ENCODE results near the gene IKZF1.

Gene IKZF1

GRCh38 chr7:50352751-50353150 is 48.2 kb downstream of the IKZF1 start:
- WGBS (ENCODE audit: insufficient coverage), result no CpG with 5 or more reads among the region's 1 CpG
- CTCF ChIA-PET, result interaction anchor here (0.8 to 5.5 kb wide), 9 partner anchors 9 to 151 kb away, joined by 3 to 25 read pairs (median 3); no protein-coding TSS in a partner anchor
- DNase-seq, result no peak
- peak overlapping the region in 1 of 2 experiments; percentile 31 for H3K27ac ChIP-seq (ENCODE audit: insufficient read depth in 1 of 2, low read depth in 1 of 2, low read length in 2 of 2, poor library complexity in 1 of 2, severe bottlenecking in 2 of 2)
- POLR2A ChIA-PET, result interaction anchor here (1.2 kb wide), 1 partner anchor 9 kb away, joined by 3 read pairs; no protein-coding TSS in a partner anchor
- H3K36me3 ChIP-seq (ENCODE audit: control insufficient read depth in 4 of 4, insufficient read depth in 4 of 4, low read length in 3 of 4), result peaks cover 15 to 66% (median 20%) of the 10 kb centered on the region in 4 experiments
- H3K4me3 ChIP-seq (ENCODE audit: control insufficient read depth in 1 of 7, extremely low read depth in 1 of 7, insufficient read depth in 4 of 7, low read depth in 2 of 7, low read length in 6 of 7), result no peak overlapping the region
- no peaks in the 10 kb centered on the region for H3K9me3 ChIP-seq (ENCODE audit: control extremely low read depth in 1 of 5, control insufficient read depth in 4 of 5, insufficient read depth in 2 of 5, low read depth in 1 of 5, low read length in 4 of 5)
- H3K4me1 ChIP-seq (ENCODE audit: control extremely low read depth in 1 of 4, control insufficient read depth in 4 of 4, insufficient read depth in 4 of 4, low read length in 3 of 4), result peaks cover 21 to 90% (median 80%) of the 10 kb centered on the region in 4 experiments
- H3K27me3 ChIP-seq (replicated peaks in 2 of 5; ENCODE audit: control insufficient read depth in 4 of 5, insufficient read depth in 5 of 5, low read length in 4 of 5), result no peaks in the 10 kb centered on the region

GRCh38 chr7:50353201-50353600 is 48.7 kb downstream of the IKZF1 start:
- CTCF ChIA-PET, result interaction anchor here (0.8 to 5.5 kb wide), 9 partner anchors 9 to 151 kb away, joined by 3 to 25 read pairs (median 3); no protein-coding TSS in a partner anchor
- no peak for DNase-seq
- Histone ChIP-seq H3K9me3 (ENCODE audit: control extremely low read depth in 1 of 5, control insufficient read depth in 4 of 5, insufficient read depth in 2 of 5, low read depth in 1 of 5, low read length in 4 of 5) (no peaks in the 10 kb centered on the region), H3K27me3 (replicated peaks in 2 of 5; ENCODE audit: control insufficient read depth in 4 of 5, insufficient read depth in 5 of 5, low read length in 4 of 5) (no peaks in the 10 kb centered on the region), H3K27ac (ENCODE audit: insufficient read depth in 1 of 2, low read depth in 1 of 2, low read length in 2 of 2, poor library complexity in 1 of 2, severe bottlenecking in 2 of 2) (peak overlapping the region; percentile 17 to 31), H3K36me3 (ENCODE audit: control insufficient read depth in 4 of 4, insufficient read depth in 4 of 4, low read length in 3 of 4) (peaks cover 14 to 64% (median 18%) of the 10 kb centered on the region in 4 experiments), H3K4me3 (ENCODE audit: control insufficient read depth in 1 of 7, extremely low read depth in 1 of 7, insufficient read depth in 4 of 7, low read depth in 2 of 7, low read length in 6 of 7) (no peak overlapping the region), H3K4me1 (ENCODE audit: control extremely low read depth in 1 of 4, control insufficient read depth in 4 of 4, insufficient read depth in 4 of 4, low read length in 3 of 4) (peaks cover 21 to 94% (median 84%) of the 10 kb centered on the region in 4 experiments)
- POLR2A ChIA-PET, result no interaction called here
- 89% methylated on average over 1 of the region's 2 CpGs for WGBS (ENCODE audit: insufficient coverage)

GRCh38 chr7:50353894-50354595 is 49.5 kb downstream of the IKZF1 start:
- H3K9me3 ChIP-seq (ENCODE audit: control extremely low read depth in 1 of 5, control insufficient read depth in 4 of 5, insufficient read depth in 2 of 5, low read depth in 1 of 5, low read length in 4 of 5), result no peaks in the 10 kb centered on the region
- ChIA-PET POLR2A (no interaction called here), CTCF (interaction anchor here (0.9 to 5.5 kb wide), 6 partner anchors 8 to 63 kb away, joined by 3 to 25 read pairs (median 4); no protein-coding TSS in a partner anchor)
- DNase-seq, result no peak
- peaks cover 26 to 98% (median 92%) of the 10 kb centered on the region in 4 experiments for H3K4me1 ChIP-seq (ENCODE audit: control extremely low read depth in 1 of 4, control insufficient read depth in 4 of 4, insufficient read depth in 4 of 4, low read length in 3 of 4)
- 98% methylated on average over 8 of the region's 9 CpGs for WGBS (ENCODE audit: insufficient coverage)
- no peaks in the 10 kb centered on the region for H3K27me3 ChIP-seq (replicated peaks in 2 of 5; ENCODE audit: control insufficient read depth in 4 of 5, insufficient read depth in 5 of 5, low read length in 4 of 5)
- peak overlapping the region in 1 of 2 experiments; percentile 85 for H3K27ac ChIP-seq (ENCODE audit: insufficient read depth in 1 of 2, low read depth in 1 of 2, low read length in 2 of 2, poor library complexity in 1 of 2, severe bottlenecking in 2 of 2)
- H3K4me3 ChIP-seq (ENCODE audit: control insufficient read depth in 1 of 7, extremely low read depth in 1 of 7, insufficient read depth in 4 of 7, low read depth in 2 of 7, low read length in 6 of 7), result no peak overlapping the region
- peaks cover 9 to 56% (median 12%) of the 10 kb centered on the region in 4 experiments for H3K36me3 ChIP-seq (ENCODE audit: control insufficient read depth in 4 of 4, insufficient read depth in 4 of 4, low read length in 3 of 4)

GRCh38 chr7:50355817-50356178 is 51.3 kb downstream of the IKZF1 start:
- H3K4me3 ChIP-seq (ENCODE audit: control insufficient read depth in 1 of 7, extremely low read depth in 1 of 7, insufficient read depth in 4 of 7, low read depth in 2 of 7, low read length in 6 of 7), result peak overlapping the region in 4 of 7 experiments; percentile 7 to 47 (median 20)
- 3% methylated on average over 5 of the region's 9 CpGs for WGBS (ENCODE audit: insufficient coverage)
- H3K4me1 ChIP-seq (ENCODE audit: control extremely low read depth in 1 of 4, control insufficient read depth in 4 of 4, insufficient read depth in 4 of 4, low read length in 3 of 4), result peaks cover 31 to 99% (median 94%) of the 10 kb centered on the region in 4 experiments
- CTCF ChIA-PET, result interaction anchor here (0.9 to 5.5 kb wide), 14 partner anchors 9 to 141 kb away, joined by 3 to 31 read pairs (median 4); no protein-coding TSS in a partner anchor
- POLR2A ChIA-PET, result interaction anchor here (0.7 to 1.1 kb wide), 2 partner anchors 13 to 35 kb away, joined by 3 to 6 read pairs; no protein-coding TSS in a partner anchor
- peak overlapping the region; percentile 81 to 85 for H3K27ac ChIP-seq (ENCODE audit: insufficient read depth in 1 of 2, low read depth in 1 of 2, low read length in 2 of 2, poor library complexity in 1 of 2, severe bottlenecking in 2 of 2)
- no peaks in the 10 kb centered on the region for H3K9me3 ChIP-seq (ENCODE audit: control extremely low read depth in 1 of 5, control insufficient read depth in 4 of 5, insufficient read depth in 2 of 5, low read depth in 1 of 5, low read length in 4 of 5)
- peaks cover 9 to 67% (median 18%) of the 10 kb centered on the region in 4 experiments for H3K36me3 ChIP-seq (ENCODE audit: control insufficient read depth in 4 of 4, insufficient read depth in 4 of 4, low read length in 3 of 4)
- DNase-seq, result peak; percentile 71 to 84 (median 71)
- no peaks in the 10 kb centered on the region for H3K27me3 ChIP-seq (replicated peaks in 2 of 5; ENCODE audit: control insufficient read depth in 4 of 5, insufficient read depth in 5 of 5, low read length in 4 of 5)

GRCh38 chr7:50356212-50356944 is 51.9 kb downstream of the IKZF1 start:
- H3K4me1 ChIP-seq (ENCODE audit: control extremely low read depth in 1 of 4, control insufficient read depth in 4 of 4, insufficient read depth in 4 of 4, low read length in 3 of 4), result peaks cover 26 to 98% (median 93%) of the 10 kb centered on the region in 4 experiments
- peak overlapping the region; percentile 81 to 85 for H3K27ac ChIP-seq (ENCODE audit: insufficient read depth in 1 of 2, low read depth in 1 of 2, low read length in 2 of 2, poor library complexity in 1 of 2, severe bottlenecking in 2 of 2)
- peak; percentile 73 to 93 (median 90) for DNase-seq
- CTCF ChIA-PET, result interaction anchor here (0.9 to 5.5 kb wide), 13 partner anchors 9 to 141 kb away, joined by 3 to 31 read pairs (median 4); no protein-coding TSS in a partner anchor
- H3K36me3 ChIP-seq (ENCODE audit: control insufficient read depth in 4 of 4, insufficient read depth in 4 of 4, low read length in 3 of 4), result peaks cover 9 to 67% (median 18%) of the 10 kb centered on the region in 4 experiments
- no peaks in the 10 kb centered on the region for H3K27me3 ChIP-seq (replicated peaks in 2 of 5; ENCODE audit: control insufficient read depth in 4 of 5, insufficient read depth in 5 of 5, low read length in 4 of 5)
- WGBS (ENCODE audit: insufficient coverage), result 6% methylated on average over 10 of the region's 15 CpGs
- H3K4me3 ChIP-seq (ENCODE audit: control insufficient read depth in 1 of 7, extremely low read depth in 1 of 7, insufficient read depth in 4 of 7, low read depth in 2 of 7, low read length in 6 of 7), result peak overlapping the region in 4 of 7 experiments; percentile 11 to 47 (median 31)
- POLR2A ChIA-PET, result interaction anchor here (0.5 to 1.1 kb wide), 2 partner anchors 14 to 49 kb away, joined by 3 to 6 read pairs; no protein-coding TSS in a partner anchor
- H3K9me3 ChIP-seq (ENCODE audit: control extremely low read depth in 1 of 5, control insufficient read depth in 4 of 5, insufficient read depth in 2 of 5, low read depth in 1 of 5, low read length in 4 of 5), result no peaks in the 10 kb centered on the region

- H3K27me3 ChIP-seq (replicated peaks in 2 of 5; ENCODE audit: control insufficient read depth in 4 of 5, insufficient read depth in 5 of 5, low read length in 4 of 5), result no peaks in the 10 kb centered on the region
- WGBS (ENCODE audit: insufficient coverage), result 26% methylated on average over 7 of the region's 7 CpGs
- H3K4me3 ChIP-seq (ENCODE audit: control insufficient read depth in 1 of 7, extremely low read depth in 1 of 7, insufficient read depth in 4 of 7, low read depth in 2 of 7, low read length in 6 of 7), result peak overlapping the region in 1 of 7 experiments; percentile 11
- CTCF ChIA-PET, result interaction anchor here (0.9 to 5.5 kb wide), 10 partner anchors 8 to 213 kb away, joined by 3 to 31 read pairs (median 4); no protein-coding TSS in a partner anchor
- POLR2A ChIA-PET, result interaction anchor here (0.5 kb wide), 1 partner anchor 49 kb away, joined by 3 read pairs; no protein-coding TSS in a partner anchor
- no peak for DNase-seq
- peak overlapping the region; percentile 81 to 85 for H3K27ac ChIP-seq (ENCODE audit: insufficient read depth in 1 of 2, low read depth in 1 of 2, low read length in 2 of 2, poor library complexity in 1 of 2, severe bottlenecking in 2 of 2)
- peaks cover 21 to 97% (median 90%) of the 10 kb centered on the region in 4 experiments for H3K4me1 ChIP-seq (ENCODE audit: control extremely low read depth in 1 of 4, control insufficient read depth in 4 of 4, insufficient read depth in 4 of 4, low read length in 3 of 4)
- no peaks in the 10 kb centered on the region for H3K9me3 ChIP-seq (ENCODE audit: control extremely low read depth in 1 of 5, control insufficient read depth in 4 of 5, insufficient read depth in 2 of 5, low read depth in 1 of 5, low read length in 4 of 5)
- peaks cover 9 to 64% (median 19%) of the 10 kb centered on the region in 4 experiments for H3K36me3 ChIP-seq (ENCODE audit: control insufficient read depth in 4 of 4, insufficient read depth in 4 of 4, low read length in 3 of 4)
Observed at GRCh38 chr7:50356945-50357268, 52.4 kb downstream of the IKZF1 start.
